Stimulated activated CD4-positive, alpha-beta T cell treated with anti-CD3 and anti-CD28 coated beads, Interleukin-2, amount 100 ng/mL, for 4 hours (primary cell): ENCODE results near the gene TCF15.
"Not testable (repeated sequence)": the region's sequence is repeated elsewhere in the genome, so short reads cannot be mapped to it uniquely, and the experiment has no call there.

Experiments
- DNase-seq: peaks from one replicate; pipeline ENCODE4 v3.0.0-alpha.2; 2020; ENCODE audit warnings: low read depth

TCF15 gene

DNA sequence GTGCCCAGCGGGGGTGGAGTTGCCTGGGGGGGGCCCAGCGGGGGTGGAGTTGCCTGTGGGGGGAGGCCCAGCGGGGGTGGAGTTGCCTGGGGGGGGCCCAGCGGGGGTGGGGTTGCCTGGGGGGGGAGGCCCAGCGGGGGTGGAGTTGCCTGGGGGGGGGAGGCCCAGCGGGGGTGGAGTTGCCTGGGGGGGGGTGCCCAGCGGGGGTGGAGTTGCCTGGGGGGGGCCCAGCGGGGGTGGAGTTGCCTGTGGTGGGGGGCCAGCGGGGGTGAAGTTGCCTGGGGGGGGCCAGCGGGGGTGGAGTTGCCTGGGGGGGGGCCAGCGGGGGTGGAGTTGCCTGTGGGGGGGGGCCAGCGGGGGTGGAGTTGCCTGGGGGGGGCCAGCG is 31.9 kb upstream of the TCF15 start:
- not testable (repeated sequence) for DNase-seq

- no peak for DNase-seq
Observed at GRCh38 chr20:641516-641875, 31.4 kb upstream of the TCF15 start.

GRCh38 chr20:640674-641515 is 30.8 kb upstream of the TCF15 start:
- DNase-seq = no peak

- no peak for DNase-seq
Observed at GRCh38 chr20:638579-638978, 28.5 kb upstream of the TCF15 start.

GRCh38 chr20:637559-637958 is 27.4 kb upstream of the TCF15 start:
- DNase-seq = no peak

DNA sequence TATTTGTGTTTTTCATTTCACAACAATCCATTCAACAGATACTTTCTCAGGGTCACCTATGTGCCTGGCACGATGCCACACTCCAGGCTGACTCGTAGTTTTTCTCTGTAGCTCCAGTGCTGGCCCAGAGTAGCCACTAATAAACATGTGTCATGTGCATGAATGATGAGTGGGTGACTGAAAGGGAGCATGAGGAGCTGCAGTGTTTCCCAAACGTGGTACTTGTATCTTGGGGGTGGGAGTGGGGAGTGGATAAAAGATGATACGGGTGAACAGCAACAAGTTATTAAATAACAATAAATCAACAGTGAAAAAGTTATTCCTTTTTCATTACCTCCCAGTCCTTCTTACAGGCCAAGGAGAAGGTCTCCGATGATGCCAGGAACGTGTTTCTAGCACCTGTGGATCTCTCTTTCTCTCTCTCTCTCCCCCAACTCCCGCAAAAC is 25.8 kb upstream of the TCF15 start:
- DNase-seq = no peak

DNA sequence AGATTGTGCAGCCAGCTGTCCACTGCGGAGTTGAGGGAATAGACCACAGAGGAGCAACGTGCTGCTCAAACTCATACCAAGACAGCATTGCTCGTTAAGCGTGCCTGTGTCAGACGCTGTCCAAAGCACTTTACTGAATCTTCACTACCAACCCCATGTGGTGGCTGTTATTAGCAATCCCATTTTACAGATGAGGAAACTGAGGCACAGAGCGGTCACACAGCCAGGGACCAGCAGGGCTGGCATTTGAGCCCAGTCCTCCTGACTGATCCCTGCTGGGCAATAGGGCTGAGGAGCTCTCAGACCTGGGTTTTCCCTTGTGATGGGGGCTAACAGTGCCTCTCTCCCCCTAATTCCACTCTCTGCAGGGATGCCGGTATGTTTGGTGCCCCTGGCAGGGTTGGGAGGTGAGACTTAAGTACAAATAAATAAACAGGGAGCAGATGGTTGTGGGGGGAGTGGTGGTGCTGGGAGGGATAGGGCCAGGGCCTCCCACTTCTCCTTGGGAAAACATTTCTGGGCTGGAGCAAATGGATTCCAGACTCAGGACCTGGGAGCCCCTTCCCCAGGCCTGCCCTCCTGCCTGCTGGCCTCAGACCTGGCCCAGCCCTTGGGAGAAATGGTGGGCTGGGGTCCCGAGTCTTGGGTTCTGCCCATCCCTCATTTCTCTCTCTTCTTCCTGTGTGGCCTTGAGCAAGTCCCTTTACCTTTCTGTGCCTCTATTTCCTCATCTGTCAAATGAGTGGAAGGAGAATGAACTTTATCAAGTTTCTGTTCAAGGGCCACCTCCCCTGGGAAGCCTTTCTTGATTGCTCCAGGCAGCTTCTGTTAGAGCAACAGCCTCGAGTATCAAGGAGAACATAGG is 25.2 kb upstream of the TCF15 start:
- DNase-seq = no peak

GRCh38 chr20:634148-634925 is 24.2 kb upstream of the TCF15 start:
- DNase-seq = no peak

GRCh38 chr20:631101-631500 is 21.0 kb upstream of the TCF15 start:
- DNase-seq = no peak

GRCh38 chr20:626579-626978 is 16.5 kb upstream of the TCF15 start:
- no peak for DNase-seq

- DNase-seq = no peak
Observed at GRCh38 chr20:625360-625932, 15.3 kb upstream of the TCF15 start.

DNA sequence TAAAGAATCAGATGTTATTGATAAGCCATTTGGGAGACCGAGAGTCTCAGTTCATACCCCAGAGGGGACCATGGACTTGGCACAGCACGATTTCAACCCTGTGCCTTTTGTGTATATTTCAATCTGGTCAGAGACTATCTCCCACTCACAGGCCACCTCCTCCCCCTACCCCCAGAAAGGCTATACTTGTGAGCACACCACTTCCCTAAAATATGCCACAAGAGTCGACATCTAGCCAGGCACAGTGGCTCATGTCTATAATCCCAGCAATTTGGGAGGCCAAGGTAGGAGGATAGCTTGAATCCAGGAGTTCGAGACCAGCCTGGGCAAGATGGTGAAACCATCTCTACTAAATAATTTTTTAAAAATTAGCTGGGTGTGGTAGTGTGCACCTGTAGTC is 13.6 kb upstream of the TCF15 start:
- DNase-seq = no peak

- DNase-seq = no peak
Observed at GRCh38 chr20:623021-623420, 12.9 kb upstream of the TCF15 start.

DNA sequence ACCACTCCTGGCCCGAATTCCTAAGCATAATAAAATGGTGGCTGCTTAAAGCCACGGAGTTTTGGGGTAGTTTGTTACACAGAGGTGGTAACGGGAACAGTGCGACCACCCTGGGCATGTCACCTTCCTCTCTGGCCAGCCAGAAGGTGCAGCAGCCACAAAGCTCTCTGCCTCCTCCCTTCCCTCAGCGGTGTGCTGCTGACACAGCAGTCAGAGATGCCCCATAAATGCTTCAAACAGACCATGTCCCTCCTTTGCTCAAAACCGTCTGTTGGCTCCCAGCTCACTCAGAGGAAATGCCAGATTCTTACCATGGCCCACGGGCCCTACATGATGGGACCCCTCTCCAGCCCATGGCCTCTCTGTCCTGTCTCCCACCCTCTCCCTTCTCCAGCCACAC is 12.1 kb upstream of the TCF15 start:
- no peak for DNase-seq

DNA sequence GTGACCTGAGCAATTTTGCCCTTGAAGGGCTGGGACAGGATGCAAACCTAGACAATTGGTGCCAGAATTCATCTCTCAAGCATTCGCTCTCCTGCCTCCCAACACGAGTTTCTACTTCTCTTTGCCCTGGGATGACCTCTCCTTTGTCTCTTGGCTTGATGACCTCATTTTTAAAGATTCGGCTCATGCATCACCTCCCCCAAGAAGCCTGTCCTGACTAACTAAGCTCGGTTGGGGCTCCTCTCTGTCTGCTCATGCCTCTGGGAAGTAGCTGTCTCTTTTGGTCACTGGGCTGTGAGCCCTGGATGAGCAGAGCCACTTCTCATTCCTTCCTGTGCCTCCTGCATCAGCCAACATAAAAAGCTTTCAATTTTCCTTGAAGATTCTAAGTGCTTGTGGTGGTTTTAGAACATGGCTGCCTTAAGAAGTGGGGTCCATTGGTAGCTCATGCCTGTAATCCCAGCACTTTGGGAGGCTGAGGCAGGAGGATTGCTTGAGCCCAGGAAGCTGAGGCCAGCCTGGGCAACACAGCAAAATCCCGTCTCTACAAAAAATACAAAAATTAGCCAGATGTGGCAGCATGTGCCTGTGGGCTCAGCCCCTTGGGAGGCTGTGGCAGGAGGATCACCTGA is 11.1 kb upstream of the TCF15 start:
- no peak for DNase-seq

- DNase-seq = no peak
Observed at GRCh38 chr20:620246-620645, 10.1 kb upstream of the TCF15 start.

GRCh38 chr20:618980-619379 is 8.9 kb upstream of the TCF15 start:
- DNase-seq = no peak

DNA sequence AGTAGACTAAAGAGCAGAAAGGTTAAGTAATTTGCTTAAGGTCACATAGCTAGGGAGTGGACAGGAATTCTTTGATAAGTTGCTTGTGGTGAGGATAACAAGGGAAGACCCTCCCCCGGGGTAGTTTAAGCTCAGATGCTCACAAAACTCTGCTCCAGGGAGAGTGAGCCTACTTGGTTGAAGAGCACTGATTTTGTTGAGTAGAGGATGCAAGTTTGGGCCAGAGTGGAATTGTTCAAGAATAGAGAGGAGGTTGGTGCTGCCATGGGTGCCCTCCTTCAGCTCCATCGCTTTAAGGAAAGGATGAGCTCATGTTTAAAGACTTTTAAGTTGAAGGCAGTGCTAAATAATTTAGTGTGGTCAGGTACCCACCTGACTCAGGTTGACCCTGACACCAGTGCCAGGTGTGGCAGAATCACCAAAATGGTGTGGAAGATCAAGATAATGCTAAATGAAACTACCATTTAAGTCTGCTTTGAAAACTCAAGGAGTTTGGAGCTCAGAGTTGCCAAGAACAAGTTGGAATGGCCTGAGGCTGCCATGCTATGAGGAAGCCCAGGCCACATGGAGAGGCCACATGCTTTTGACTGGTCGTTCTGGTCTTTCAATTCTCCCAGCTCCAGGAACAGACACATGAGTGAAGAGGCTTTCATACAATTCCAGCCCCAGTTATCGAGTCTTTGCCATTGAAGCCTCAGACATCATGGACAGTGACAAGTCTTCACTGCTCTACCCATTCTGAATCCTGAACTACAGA is 8.0 kb upstream of the TCF15 start:
- DNase-seq = no peak

DNA sequence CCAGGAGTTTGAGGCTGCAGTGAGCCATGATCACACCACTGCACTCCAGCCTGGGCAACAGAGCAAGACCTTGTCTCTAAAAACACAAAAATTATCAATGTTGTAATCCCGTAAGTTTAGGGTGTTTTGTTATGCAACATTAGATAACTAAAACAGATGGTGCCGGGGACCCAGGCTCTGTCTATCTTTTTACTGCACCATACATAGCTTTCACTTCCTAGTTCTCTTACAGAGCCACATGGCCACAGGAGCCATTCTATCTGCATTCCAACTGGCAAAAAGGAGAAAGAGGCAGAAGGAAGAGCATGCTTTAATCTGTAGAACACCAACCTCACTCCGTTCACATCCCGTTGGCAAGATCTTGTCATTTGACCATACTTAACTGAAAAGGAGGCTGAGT is 5.4 kb upstream of the TCF15 start:
- no peak for DNase-seq

DNA sequence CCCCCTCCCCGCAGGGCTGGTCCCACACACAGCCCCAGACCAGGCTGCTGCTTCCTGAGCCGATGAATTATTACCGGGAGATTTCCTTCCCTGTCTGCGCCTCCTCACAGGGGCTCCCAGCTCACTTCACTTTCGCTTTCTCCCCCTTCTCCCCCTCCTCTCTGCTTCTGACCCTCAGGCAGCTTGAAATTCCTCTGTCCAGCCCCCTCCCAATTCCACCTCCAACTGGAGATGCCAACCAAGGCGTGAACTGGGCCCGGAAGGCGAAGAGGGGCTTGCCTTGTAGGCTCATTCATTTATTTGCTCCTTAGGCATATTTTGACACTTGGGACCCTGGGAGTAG is 1.7 kb upstream of the TCF15 start:
- DNase-seq = no peak
